NCI-H2196 (cell line): ENCODE measurements around the gene SMIM29.

Experiments
- DNase-seq: peaks from one replicate; lab custom pipeline; 2025; ENCODE audit not compliant: unreplicated experiment; lab: John Stamatoyannopoulos, UW

SMIM29 gene

GRCh38 chr6:34227761-34228421 is 20.9 kb downstream of the SMIM29 start:
- no peak for DNase-seq

- DNase-seq: no peak
These were observed 21.8 kb downstream of the SMIM29 start for GRCh38 chr6:34226731-34227586.

DNA sequence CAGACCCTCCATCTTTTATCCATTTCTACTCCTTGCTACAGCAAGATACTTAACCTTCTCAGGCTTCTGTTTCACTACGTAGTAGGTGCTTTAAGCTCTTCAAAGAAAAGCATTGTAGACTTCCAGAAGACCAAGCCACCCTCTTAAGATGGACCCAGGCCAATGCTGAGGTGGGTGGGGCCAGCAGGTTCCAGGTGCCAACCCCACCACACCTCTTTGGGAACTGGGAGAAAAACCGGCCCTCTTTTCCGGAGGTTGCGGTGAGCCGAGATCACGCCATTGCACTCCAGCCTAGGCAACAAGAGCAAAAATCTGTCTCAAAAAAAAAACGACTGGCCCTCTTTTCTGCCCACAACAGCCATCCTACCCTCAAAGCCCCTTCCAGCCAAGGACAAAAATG is 22.7 kb downstream of the SMIM29 start:
- no peak for DNase-seq

GRCh38 chr6:34225551-34225950 is 23.3 kb downstream of the SMIM29 start:
- no peak for DNase-seq

- DNase-seq: peak; percentile 95
These were observed 24.6 kb downstream of the SMIM29 start for GRCh38 chr6:34223956-34224940.

- DNase-seq: no peak
These were observed 25.3 kb downstream of the SMIM29 start for GRCh38 chr6:34223381-34223955.

- DNase-seq: no peak
These were observed 30.1 kb downstream of the SMIM29 start for GRCh38 chr6:34218691-34219090.

DNA sequence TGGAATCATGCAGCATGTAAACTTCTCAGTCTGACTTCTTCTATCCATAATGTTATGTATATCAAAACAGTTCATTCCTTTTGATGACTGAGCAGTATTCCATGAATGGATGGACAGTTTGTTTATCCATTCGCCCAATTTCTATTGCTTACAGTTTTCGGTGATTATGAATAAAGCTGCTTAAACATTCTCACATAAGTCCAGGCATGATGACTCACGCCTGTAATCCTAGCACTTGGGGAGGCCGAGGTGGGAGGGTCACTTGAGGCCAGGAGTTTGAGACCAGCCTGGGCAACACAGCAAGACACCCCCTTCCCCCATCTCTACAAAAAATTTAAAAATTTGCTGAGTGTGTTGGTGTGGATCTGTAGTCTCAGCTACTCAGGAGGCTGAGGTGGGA is 35.0 kb downstream of the SMIM29 start:
- DNase-seq: no peak

DNA sequence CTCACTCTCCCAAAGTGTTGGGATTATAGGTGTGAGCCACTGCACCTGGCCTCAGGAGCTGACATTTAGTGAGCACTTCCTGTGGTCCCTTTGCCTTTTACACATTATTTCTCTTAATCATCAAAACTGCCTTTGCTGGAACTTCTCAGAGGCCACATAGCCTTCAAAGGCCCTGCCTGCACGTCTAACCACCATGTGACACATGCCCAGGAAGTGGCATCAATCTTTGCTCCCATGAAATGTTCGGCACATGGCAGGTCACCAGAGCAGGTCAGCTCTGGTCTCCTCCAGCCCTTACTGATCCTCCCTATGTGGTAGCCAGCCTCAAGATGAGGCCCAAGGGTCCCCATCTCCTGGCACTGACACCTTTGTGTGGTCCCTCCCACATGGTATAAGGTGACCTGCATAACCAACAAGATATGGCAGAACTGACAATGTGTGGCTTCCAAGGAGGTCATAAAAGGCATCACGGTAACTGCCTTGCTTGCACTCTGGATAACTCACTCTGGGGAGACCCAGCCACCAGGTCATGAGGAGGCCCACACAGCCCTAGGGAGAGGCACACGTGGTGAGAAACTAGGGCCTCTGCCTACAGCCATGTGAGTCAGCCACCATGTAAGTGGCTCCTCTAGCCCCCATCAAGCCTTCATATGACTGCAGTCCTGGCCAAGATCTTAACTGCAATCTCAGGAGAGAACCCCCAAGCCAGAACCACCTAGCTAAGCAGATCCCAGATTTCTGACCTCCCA is 40.9 kb downstream of the SMIM29 start:
- DNase-seq: no peak

- no peak for DNase-seq
These were observed 42.1 kb downstream of the SMIM29 start for GRCh38 chr6:34206726-34207125.

DNA sequence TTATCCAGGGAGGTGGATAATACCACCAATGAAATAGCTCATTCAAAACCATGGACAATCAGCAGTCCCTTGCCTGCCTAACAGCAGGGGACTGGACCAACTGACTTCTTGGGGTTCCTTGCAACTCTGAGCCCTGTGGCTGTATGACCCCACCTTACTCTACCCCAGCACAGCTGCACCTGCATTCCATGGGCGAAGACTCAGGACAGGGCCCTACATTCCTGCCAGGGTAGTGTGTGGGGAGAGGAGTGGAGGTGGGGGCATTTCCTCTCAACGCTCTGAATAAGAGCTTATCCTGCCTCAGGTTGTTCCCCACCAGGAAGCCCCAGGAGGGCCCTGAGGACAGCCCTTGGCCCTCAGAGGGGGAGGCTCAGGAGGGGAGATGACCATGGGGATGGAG is 42.9 kb downstream of the SMIM29 start:
- no peak for DNase-seq

- DNase-seq: no peak
These were observed 43.3 kb downstream of the SMIM29 start for GRCh38 chr6:34205466-34205865.

- DNase-seq: no peak
These were observed 44.1 kb downstream of the SMIM29 start for GRCh38 chr6:34204693-34205092.

DNA sequence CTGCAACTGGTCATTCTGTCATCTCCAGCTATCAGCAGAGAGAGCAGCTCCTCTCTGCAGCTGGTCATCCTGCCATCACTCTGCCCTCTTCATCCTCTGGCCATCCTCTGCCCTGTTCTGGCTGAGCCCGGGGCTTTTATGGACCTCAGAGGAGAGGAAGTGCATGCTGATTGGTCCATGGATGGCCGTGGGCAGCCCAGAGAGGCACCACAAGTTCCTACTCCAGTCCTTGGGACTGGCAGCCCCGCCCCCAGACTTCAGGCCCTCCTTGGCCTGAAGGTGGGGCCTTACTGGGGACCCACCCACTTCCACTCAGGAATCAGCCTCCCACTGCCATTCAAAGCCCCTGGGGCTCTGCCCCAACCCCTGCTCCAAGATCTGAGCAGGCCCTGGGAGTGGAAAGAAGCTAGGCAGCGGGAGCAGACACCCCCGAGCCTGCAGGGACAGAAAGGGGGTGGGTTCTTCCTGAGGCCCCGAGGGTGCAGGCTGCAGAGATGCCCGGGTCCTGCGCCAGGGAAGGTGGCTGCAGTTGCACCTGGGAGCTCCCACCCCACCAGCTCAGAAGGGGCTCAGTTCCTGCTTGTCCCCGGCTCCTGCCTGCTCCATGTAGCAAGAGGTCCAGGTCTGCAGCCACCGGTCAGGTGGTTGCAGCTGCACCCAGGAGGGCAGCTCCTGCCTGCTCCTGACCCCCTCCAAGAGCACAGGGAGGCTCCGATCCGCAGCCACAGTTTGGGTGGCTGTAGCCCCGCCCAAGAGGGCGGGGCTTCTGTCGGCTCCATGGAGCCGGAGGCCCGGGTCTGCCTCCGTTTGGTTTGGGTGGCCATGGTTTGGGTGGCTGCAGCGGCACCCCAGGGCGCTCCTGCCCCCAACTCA is 46.2 kb downstream of the SMIM29 start:
- DNase-seq: no peak

DNA sequence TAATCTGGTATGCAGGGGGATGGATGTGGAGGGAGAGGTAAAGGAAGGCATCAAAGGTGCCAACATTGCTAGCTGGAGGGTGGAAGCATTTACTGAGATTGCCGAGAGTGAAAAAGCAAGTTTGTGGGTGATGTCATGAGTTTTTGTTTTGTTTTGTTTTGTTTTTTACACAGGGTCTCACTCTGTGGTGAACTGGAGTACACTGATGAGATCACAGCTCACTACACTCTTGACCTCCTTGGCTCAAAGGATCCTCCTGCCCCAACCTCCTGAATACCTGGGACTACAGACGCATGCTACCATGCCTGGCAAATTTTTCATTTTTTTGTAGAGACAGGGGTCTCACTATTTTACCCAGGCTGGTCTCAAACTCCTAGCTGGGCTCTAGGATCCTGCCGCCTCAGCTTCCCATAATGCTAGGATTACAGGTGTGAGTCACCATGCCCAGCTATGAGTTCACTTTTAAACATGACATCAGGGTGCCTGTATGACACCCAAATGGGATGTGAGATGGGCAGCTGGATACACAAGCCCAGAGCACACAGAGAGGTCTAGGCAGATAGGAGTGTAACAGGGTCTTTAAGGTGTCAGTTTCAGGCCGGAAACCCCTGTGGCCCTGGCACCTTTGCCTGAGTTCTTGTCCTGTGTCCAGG is 47.2 kb downstream of the SMIM29 start:
- no peak for DNase-seq

DNA sequence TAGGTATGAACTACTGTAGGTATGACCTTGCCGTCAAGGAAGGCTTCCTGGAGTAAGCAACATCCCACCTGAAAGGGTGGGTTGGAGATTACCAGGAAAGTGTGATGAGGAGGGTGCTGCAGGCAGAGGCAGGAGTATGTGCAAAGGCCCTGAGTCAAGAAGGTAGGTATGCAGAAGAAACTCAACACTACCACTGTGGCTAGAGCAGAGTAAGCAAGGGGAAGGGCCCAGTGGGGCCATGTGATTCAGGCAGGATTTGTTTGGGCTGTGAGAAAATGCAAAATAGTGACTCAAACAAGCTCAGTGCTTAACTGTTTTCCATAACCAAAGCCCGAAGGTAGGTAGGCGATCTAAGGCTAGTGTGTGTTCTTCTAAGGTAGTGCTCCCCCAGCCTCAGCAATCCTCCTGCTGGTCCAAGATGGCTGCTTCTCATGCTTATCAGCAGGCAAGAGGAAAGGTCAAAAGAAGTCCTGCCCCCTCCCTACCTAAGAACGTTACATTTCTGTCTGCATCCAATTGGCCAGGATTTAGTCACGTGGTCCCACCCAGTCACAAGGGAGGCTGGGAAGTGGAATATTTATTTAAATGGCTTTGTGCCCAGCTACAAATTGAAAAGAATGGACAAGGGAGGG is 48.4 kb downstream of the SMIM29 start:
- DNase-seq: no peak

DNA sequence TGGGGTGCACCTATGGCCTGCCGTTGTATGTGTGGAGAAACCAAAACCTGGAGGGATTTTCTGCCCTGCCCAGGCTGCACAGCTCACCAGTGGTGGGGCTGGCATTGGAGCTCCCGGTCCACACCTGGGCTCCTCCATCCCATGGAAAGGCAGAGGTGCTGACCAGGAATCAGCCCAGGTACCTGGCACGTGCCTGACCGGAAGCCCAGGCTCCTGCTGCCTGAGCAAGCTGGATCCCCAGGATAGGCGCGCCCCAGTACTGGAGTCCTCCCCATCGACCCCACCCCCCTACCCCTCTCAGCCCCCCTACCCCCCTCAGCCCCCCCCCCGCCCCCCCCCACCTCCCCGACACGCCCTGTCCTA is 52.0 kb downstream of the SMIM29 start:
- no peak for DNase-seq
